H9 (cell line): ENCODE results near the gene DENND5A. TPM values are rescaled to one million over a fixed set of nuclear protein-coding genes. Genes with fewer than 3 reads are reported as not detected.

Experiments
- DNase-seq: peaks from one replicate; pipeline ENCODE4 v3.0.0-alpha.2; 2017
- H2AFZ ChIP-seq: one replicate; pipeline ENCODE4 v1.6.1; 2013; ENCODE audit warnings: mild to moderate bottlenecking, low read length, control low read depth, moderate library complexity
- H2AK5ac ChIP-seq: 2 replicates; pipeline ENCODE4 v1.6.1; 2013; ENCODE audit warnings: low read length, control low read depth, mixed read lengths; ENCODE audit not compliant: insufficient read length
- H2BK120ac ChIP-seq: one replicate; pipeline ENCODE4 v1.6.1; 2013; ENCODE audit warnings: low read depth, mild to moderate bottlenecking, low read length, control low read depth, inconsistent platforms; ENCODE audit not compliant: poor library complexity, severe bottlenecking
- H2BK12ac ChIP-seq: 2 replicates; pipeline ENCODE4 v1.6.1; 2013; ENCODE audit warnings: low read length, control low read depth, mixed read lengths, low read depth; ENCODE audit not compliant: insufficient read length
- H2BK15ac ChIP-seq: 2 replicates; pipeline ENCODE4 v1.6.1; 2013; ENCODE audit warnings: low read depth, low read length, control low read depth
- H2BK20ac ChIP-seq: one replicate; pipeline ENCODE4 v1.6.1; 2013; ENCODE audit warnings: low read depth, mild to moderate bottlenecking, low read length, control low read depth, inconsistent platforms; ENCODE audit not compliant: poor library complexity, severe bottlenecking
- H2BK5ac ChIP-seq: 2 replicates; pipeline ENCODE4 v1.6.1; 2013; ENCODE audit warnings: low read length, control low read depth, mixed read lengths; ENCODE audit not compliant: insufficient read length
- H3K14ac ChIP-seq: 2 replicates; pipeline ENCODE4 v1.6.1; 2013; ENCODE audit warnings: low read length, control low read depth; ENCODE audit not compliant: insufficient read depth
- H3K18ac ChIP-seq: 2 replicates; pipeline ENCODE4 v1.6.1; 2013; ENCODE audit warnings: low read depth, mild to moderate bottlenecking, mixed read lengths, low read length, control low read depth; ENCODE audit not compliant: insufficient read length
- H3K23ac ChIP-seq: 2 replicates; pipeline ENCODE4 v1.6.1; 2013; ENCODE audit warnings: low read length, control low read depth, mixed read lengths, low read depth; ENCODE audit not compliant: insufficient read length
- H3K23me2 ChIP-seq: 2 replicates; pipeline ENCODE4 v1.6.1; 2013; ENCODE audit warnings: low read depth, mild to moderate bottlenecking, mixed read lengths, low read length, control low read depth; ENCODE audit not compliant: insufficient read length, poor library complexity, severe bottlenecking
- H3K27ac ChIP-seq: 2 replicates; pipeline ENCODE4 v1.5.1; 2013; ENCODE audit warnings: low read length, control low read depth, mixed read lengths, low read depth; ENCODE audit not compliant: insufficient read length
- H3K27me3 ChIP-seq: 2 replicates; pipeline ENCODE4 v1.6.1; 2013; ENCODE audit warnings: low read length, control low read depth, inconsistent platforms; ENCODE audit not compliant: insufficient read depth
- H3K4ac ChIP-seq: 2 replicates; pipeline ENCODE4 v1.6.1; 2013; ENCODE audit warnings: low read depth, mild to moderate bottlenecking, control low read depth, inconsistent platforms, low read length, moderate library complexity
- H3K4me1 ChIP-seq: 2 replicates; pipeline ENCODE4 v1.6.1; 2013; ENCODE audit warnings: low read length, control low read depth, inconsistent platforms; ENCODE audit not compliant: insufficient read depth
- H3K4me2 ChIP-seq: 2 replicates; pipeline ENCODE4 v1.6.1; 2013; ENCODE audit warnings: low read length, control low read depth, mixed read lengths; ENCODE audit not compliant: insufficient read length, insufficient read depth
- H3K56ac ChIP-seq: 2 replicates; pipeline ENCODE4 v1.6.1; 2013; ENCODE audit warnings: low read depth, mild to moderate bottlenecking, mixed read lengths, low read length, control low read depth; ENCODE audit not compliant: insufficient read length
- H3K79me1 ChIP-seq: 2 replicates; pipeline ENCODE4 v1.6.1; 2013; ENCODE audit warnings: low read depth, mild to moderate bottlenecking, moderate library complexity, low read length, control low read depth, inconsistent platforms; ENCODE audit not compliant: insufficient read depth, poor library complexity, severe bottlenecking
- H3K79me2 ChIP-seq: 2 replicates; pipeline ENCODE4 v1.6.1; 2013; ENCODE audit warnings: low read length, control low read depth, inconsistent platforms; ENCODE audit not compliant: insufficient read depth
- H3K9ac ChIP-seq: 2 replicates; pipeline ENCODE4 v1.6.1; 2013; ENCODE audit warnings: low read length, control low read depth, mixed read lengths; ENCODE audit not compliant: insufficient read length; ENCODE audit errors: extremely low read depth
- H3K9me3 ChIP-seq: one replicate; pipeline ENCODE4 v1.6.1; 2013; ENCODE audit warnings: low read depth, low read length, inconsistent platforms; ENCODE audit not compliant: control insufficient read depth
- H3T11ph ChIP-seq: one replicate; pipeline ENCODE4 v1.6.1; 2013; ENCODE audit warnings: mild to moderate bottlenecking, low read length, control low read depth, inconsistent platforms
- H4K20me1 ChIP-seq: one replicate; pipeline ENCODE4 v1.6.1; 2013; ENCODE audit not compliant: control insufficient read depth, insufficient read length, insufficient read depth
- H4K5ac ChIP-seq: 2 replicates; pipeline ENCODE4 v1.6.1; 2013; ENCODE audit warnings: low read depth, mild to moderate bottlenecking, mixed read lengths, low read length, control low read depth; ENCODE audit not compliant: insufficient read length
- H4K8ac ChIP-seq: replicated peaks from 2 replicates; pipeline ENCODE4 v1.6.1; 2013; ENCODE audit warnings: low read length, control low read depth, mixed read lengths, low read depth; ENCODE audit not compliant: insufficient read length
- H4K91ac ChIP-seq: 2 replicates; pipeline ENCODE4 v1.6.1; 2013; ENCODE audit warnings: low read depth, mild to moderate bottlenecking, moderate library complexity, mixed read lengths, low read length, control low read depth; ENCODE audit not compliant: insufficient read length
- H3K27ac Mint-ChIP-seq, 3 experiments: 2 replicates in 2 of 3; 3 replicates in 1 of 3; pipeline ENCODE4 v1.8.0; 2020 to 2021; ENCODE audit warnings: mixed read lengths in 3 of 3, mild to moderate bottlenecking in 1 of 3, moderate library complexity in 1 of 3
- H3K27me3 Mint-ChIP-seq: 2 replicates; pipeline ENCODE4 v1.8.0; 2021; ENCODE audit warnings: low read depth, mild to moderate bottlenecking, moderate library complexity, mixed read lengths
- H3K36me3 Mint-ChIP-seq, 3 experiments: 2 replicates in 2 of 3; 3 replicates in 1 of 3; pipeline ENCODE4 v1.8.0; 2020 to 2021; ENCODE audit warnings: low read depth in 3 of 3, mixed read lengths in 3 of 3; ENCODE audit not compliant: insufficient read depth in 1 of 3
- H3K4me1 Mint-ChIP-seq, 2 experiments: 2 replicates each; pipeline ENCODE4 v1.8.0; 2020; ENCODE audit warnings: mixed read lengths in 2 of 2
- H3K4me3 Mint-ChIP-seq, 2 experiments: 2 replicates in 1 of 2; 3 replicates in 1 of 2; pipeline ENCODE4 v1.8.0; 2020 to 2021; ENCODE audit warnings: mild to moderate bottlenecking in 2 of 2, mixed read lengths in 2 of 2, moderate library complexity in 1 of 2
- H3K9me3 Mint-ChIP-seq, 2 experiments: 2 replicates in 1 of 2; 3 replicates in 1 of 2; pipeline ENCODE4 v1.8.0; 2020; ENCODE audit warnings: mild to moderate bottlenecking in 2 of 2, mixed read lengths in 2 of 2, moderate library complexity in 1 of 2
- WGBS: extraction: QIAGEN DNeasy Blood & Tissue Kit; methylation state at CpG from one replicate; pipeline ENCODE4 v1.1.7; 2013; ENCODE audit warnings: missing lambda C conversion rate, low lambda C conversion rate, mixed read lengths; ENCODE audit not compliant: insufficient read length; ENCODE audit errors: extremely low coverage; 5-methylcytosine and 5-hydroxymethylcytosine counted together
- total RNA-seq: library from RNA; stranded (reverse); gene quantifications from 2 replicates; pipeline ENCODE4 v1.2.1, GENCODE V29; 2021
- TF ChIP-seq, protein P1 (sequence below): fragments of 200-600 bp; sonication (generic); conservative IDR thresholded peaks from 3 replicates; pipeline ENCODE4 v1.8.0; 2021; ENCODE audit warnings: antibody characterized with exemption, mild to moderate bottlenecking

DENND5A gene
- total RNA-seq, 1 experiment from 2014 or later = 59.6 TPM

DNA sequence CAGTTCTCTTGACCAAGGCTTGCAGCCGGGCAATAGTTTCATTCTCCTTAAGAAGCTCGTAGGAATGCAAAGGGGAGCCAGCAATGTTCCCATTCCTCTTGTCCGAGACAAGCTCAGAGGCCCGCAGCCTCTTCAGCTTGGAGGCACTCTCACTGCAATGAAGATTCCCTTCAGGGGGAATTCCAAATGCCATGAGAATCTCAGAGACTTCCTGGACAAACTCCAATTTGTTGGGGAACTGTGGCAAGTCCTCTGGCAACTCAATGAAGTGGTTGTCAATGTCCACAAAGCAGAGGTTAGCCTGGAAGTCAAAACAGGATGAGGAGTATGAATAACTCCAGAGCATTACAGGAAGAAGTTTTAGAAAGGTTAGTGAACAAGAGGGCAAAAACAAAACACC, 84.4 kb downstream of the DENND5A start:
- no peaks in the 10 kb centered on the region for H3K9me3 Mint-ChIP-seq

More for the DNA sequence above, 84.4 kb downstream of the DENND5A start:
- no peak overlapping the region for H3K18ac ChIP-seq
- H3K27ac Mint-ChIP-seq = 0 out of 7 replicates have a peak overlapping the region, but pooled peaks of 1 of the 3 experiments have one; percentile 3
- peaks cover 23 to 51% (median 50%) of the 10 kb centered on the region in 3 experiments; a peak in 6 of 7 replicates for H3K36me3 Mint-ChIP-seq
- no peak overlapping the region for H3K56ac ChIP-seq
- no peaks in the 10 kb centered on the region for H3K4me1 ChIP-seq
- H4K20me1 ChIP-seq = peaks cover 2% of the 10 kb centered on the region
- H3K79me2 ChIP-seq = no peaks in the 10 kb centered on the region
- no peak overlapping the region for H2BK15ac ChIP-seq
- no peak overlapping the region for H3K4me2 ChIP-seq
- TF ChIP-seq, protein P1, sequence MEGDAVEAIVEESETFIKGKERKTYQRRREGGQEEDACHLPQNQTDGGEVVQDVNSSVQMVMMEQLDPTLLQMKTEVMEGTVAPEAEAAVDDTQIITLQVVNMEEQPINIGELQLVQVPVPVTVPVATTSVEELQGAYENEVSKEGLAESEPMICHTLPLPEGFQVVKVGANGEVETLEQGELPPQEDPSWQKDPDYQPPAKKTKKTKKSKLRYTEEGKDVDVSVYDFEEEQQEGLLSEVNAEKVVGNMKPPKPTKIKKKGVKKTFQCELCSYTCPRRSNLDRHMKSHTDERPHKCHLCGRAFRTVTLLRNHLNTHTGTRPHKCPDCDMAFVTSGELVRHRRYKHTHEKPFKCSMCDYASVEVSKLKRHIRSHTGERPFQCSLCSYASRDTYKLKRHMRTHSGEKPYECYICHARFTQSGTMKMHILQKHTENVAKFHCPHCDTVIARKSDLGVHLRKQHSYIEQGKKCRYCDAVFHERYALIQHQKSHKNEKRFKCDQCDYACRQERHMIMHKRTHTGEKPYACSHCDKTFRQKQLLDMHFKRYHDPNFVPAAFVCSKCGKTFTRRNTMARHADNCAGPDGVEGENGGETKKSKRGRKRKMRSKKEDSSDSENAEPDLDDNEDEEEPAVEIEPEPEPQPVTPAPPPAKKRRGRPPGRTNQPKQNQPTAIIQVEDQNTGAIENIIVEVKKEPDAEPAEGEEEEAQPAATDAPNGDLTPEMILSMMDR = no peak
- H3K4ac ChIP-seq = no peak overlapping the region
- H3K27me3 Mint-ChIP-seq = no peaks in the 10 kb centered on the region
- no peak overlapping the region for H2AK5ac ChIP-seq
- no peak for DNase-seq
- H3K9me3 ChIP-seq = no peaks in the 10 kb centered on the region
- H4K91ac ChIP-seq = no peak overlapping the region
- no peak overlapping the region for H4K5ac ChIP-seq
- no peaks in the 10 kb centered on the region for H3K27me3 ChIP-seq
- no peak overlapping the region for H2BK20ac ChIP-seq
- H3K79me1 ChIP-seq = peaks cover 2% of the 10 kb centered on the region
- H2BK5ac ChIP-seq = no peak overlapping the region
- H3K23ac ChIP-seq = no peak overlapping the region
- no peak overlapping the region for H3K14ac ChIP-seq
- no CpG with 5 or more reads among the region's 4 CpGs for WGBS
- H3T11ph ChIP-seq = no peak overlapping the region
- H2BK120ac ChIP-seq = no peak overlapping the region
- H3K4me3 Mint-ChIP-seq = no peak overlapping the region
- H3K23me2 ChIP-seq = no peaks in the 10 kb centered on the region
- H3K9ac ChIP-seq = no peak overlapping the region
- H3K4me1 Mint-ChIP-seq = no peaks in the 10 kb centered on the region
- H3K27ac ChIP-seq = no peak overlapping the region
- H4K8ac ChIP-seq = no peak overlapping the region
- no peak overlapping the region for H2BK12ac ChIP-seq
- no peak overlapping the region for H2AFZ ChIP-seq
